ENCODE measurements around the gene PDCD6IP.

DNA sequence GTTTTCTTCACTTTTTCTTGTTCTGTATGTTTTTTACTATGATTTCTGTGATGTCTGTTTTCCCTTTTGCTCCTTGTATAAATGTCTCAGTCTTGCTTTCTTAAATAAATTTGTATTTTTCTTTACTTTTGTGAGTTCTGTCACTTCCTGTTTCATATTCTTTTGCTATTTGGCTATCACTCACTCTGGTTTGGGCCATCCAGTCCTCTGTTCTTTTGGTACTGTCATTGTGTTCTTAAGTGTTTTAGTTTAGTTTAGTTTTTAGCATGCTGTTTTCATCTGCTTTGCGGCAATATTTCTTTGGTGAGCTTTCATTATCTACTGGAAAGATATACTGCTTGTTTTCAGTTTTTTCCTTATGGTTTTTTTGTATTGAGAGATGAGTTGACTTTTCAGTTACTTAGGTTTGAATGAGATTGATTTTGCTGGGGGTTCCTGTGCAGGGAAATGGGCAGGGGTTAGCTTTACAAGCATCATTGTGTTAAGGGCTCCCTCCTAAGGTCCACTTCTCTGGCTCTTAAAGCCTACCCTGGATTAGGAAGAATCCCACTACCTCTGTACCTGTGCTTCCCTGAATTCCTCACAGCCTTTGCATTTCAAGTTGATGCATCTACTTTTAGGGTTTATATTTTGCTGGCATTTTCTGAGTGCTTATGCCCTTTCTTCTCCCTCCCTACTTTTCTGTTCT lies 35.1 kb downstream of the PDCD6IP start:
- no peak for TF ChIP-seq ZBTB17 (tag by site-specific recombination; IDR thresholded peaks at IDR 0.05)
- TF ChIP-seq, protein P1, sequence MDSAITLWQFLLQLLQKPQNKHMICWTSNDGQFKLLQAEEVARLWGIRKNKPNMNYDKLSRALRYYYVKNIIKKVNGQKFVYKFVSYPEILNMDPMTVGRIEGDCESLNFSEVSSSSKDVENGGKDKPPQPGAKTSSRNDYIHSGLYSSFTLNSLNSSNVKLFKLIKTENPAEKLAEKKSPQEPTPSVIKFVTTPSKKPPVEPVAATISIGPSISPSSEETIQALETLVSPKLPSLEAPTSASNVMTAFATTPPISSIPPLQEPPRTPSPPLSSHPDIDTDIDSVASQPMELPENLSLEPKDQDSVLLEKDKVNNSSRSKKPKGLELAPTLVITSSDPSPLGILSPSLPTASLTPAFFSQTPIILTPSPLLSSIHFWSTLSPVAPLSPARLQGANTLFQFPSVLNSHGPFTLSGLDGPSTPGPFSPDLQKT (IDR thresholded peaks at IDR 0.05; ENCODE audit: borderline replicate concordance, low read depth, low read length): no peak
